Measurements from ENCODE around the gene UGT2A2. TPM values are rescaled to one million over a fixed set of nuclear protein-coding genes. Genes with fewer than 3 reads are reported as not detected.

The UGT2A2 gene
- total RNA-seq, 1 experiment from 2014 or later: not detected

GRCh38 chr4:69601065-69601464, 38.4 kb downstream of the UGT2A2 start:
- H3K27me3 ChIP-seq: no peaks in the 10 kb centered on the region
- H3K4me3 ChIP-seq: no peak overlapping the region
- no peaks in the 10 kb centered on the region for H3K9me3 ChIP-seq (replicated peaks)
- no peaks in the 10 kb centered on the region for H3K36me3 ChIP-seq
- DNase-seq: peak in 1 of 2 experiments; percentile 10
- no peak overlapping the region for H3K27ac ChIP-seq
- no peaks in the 10 kb centered on the region for H3K4me1 ChIP-seq

GRCh38 chr4:69600013-69600412, 39.4 kb downstream of the UGT2A2 start:
- no peak overlapping the region for H3K4me3 ChIP-seq
- no peaks in the 10 kb centered on the region for H3K27me3 ChIP-seq
- H3K9me3 ChIP-seq (replicated peaks): no peaks in the 10 kb centered on the region
- no peaks in the 10 kb centered on the region for H3K36me3 ChIP-seq
- no peak overlapping the region for H3K27ac ChIP-seq
- no peak for DNase-seq
- peaks cover 3% of the 10 kb centered on the region for H3K4me1 ChIP-seq

- Histone ChIP-seq H3K9me3 (replicated peaks) (no peaks in the 10 kb centered on the region), H3K36me3 (no peaks in the 10 kb centered on the region), H3K27ac (peak overlapping the region; percentile 84), H3K4me3 (peak overlapping the region; percentile 23), H3K27me3 (no peaks in the 10 kb centered on the region), H3K4me1 (peaks cover 17% of the 10 kb centered on the region)
- DNase-seq: peak; percentile 85 to 94
Observed at GRCh38 chr4:69594382-69594781, 45.1 kb downstream of the UGT2A2 start.

DNA sequence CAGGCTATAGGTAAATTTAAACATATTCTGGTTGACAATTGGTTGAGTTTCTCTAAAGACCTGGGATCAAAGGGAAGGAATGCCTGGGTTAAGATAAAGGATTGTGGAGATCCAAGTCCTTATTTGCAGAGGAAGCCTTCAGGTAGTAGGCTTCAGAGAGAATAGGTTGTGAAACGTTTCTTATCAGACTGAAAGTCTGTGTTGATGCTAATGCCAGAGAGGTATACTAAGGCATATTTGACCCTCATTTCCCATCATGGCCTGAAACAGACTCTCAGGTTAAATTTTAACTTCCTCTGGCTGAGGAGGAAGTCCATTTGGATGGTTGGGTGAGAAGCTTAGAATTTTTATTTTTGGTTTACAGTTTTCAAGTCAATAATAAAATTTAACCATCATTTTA, 48.1 kb downstream of the UGT2A2 start:
- no peaks in the 10 kb centered on the region for H3K36me3 ChIP-seq
- H3K4me3 ChIP-seq: no peak overlapping the region
- no peak overlapping the region for H3K27ac ChIP-seq
- no peaks in the 10 kb centered on the region for H3K9me3 ChIP-seq (replicated peaks)
- H3K4me1 ChIP-seq: peaks cover 17% of the 10 kb centered on the region
- H3K27me3 ChIP-seq: no peaks in the 10 kb centered on the region
- DNase-seq: no peak

DNA sequence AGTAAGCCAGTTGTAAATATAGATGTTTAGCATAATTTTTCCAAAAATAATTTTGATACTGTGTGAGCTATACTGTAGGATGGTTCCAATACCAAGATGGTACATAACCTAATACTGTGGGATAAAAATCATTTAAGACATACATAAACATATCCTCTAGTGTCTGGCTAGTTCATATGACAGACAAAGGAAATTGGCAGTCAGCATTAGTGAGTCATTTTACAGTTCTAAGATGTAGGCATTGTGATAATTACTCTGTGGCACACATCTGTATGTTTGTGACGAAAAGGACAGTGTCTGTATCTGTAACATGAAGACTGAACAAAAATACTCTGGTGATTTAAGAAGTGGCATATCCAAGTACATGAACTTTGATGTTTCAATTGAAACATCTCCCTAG, 49.6 kb downstream of the UGT2A2 start:
- Histone ChIP-seq H3K36me3 (no peaks in the 10 kb centered on the region), H3K27ac (no peak overlapping the region), H3K9me3 (replicated peaks) (no peaks in the 10 kb centered on the region), H3K4me3 (no peak overlapping the region), H3K4me1 (peaks cover 14% of the 10 kb centered on the region), H3K27me3 (no peaks in the 10 kb centered on the region)
- DNase-seq: no peak

DNA sequence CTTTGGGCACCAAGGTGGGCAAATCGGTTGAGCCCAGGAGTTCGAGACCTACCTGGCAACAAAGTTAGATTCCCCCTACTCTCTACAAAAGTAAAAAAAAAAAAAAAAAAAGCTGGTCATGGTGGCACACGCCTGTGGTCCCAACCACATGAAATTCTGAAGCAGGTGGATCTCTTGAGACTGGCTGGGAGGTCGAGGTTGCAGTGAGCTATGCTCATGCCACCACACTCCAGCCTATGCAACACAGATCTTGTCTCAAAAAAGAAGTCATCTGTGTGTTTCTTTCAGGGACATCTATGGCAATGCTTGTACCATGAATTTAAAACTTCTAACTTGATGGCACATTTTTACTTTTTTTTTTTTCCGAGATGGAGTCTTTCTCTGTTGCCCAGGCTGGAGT, 55.3 kb downstream of the UGT2A2 start:
- Histone ChIP-seq H3K4me3 (no peak overlapping the region), H3K4me1 (0 out of 2 replicates have a peak, but pooled peaks cover 4% of the 10 kb centered on the region), H3K27me3 (no peaks in the 10 kb centered on the region), H3K36me3 (no peaks in the 10 kb centered on the region), H3K9me3 (replicated peaks) (no peaks in the 10 kb centered on the region), H3K27ac (no peak overlapping the region)
- DNase-seq: peak in 1 of 2 experiments; percentile 16

DNA sequence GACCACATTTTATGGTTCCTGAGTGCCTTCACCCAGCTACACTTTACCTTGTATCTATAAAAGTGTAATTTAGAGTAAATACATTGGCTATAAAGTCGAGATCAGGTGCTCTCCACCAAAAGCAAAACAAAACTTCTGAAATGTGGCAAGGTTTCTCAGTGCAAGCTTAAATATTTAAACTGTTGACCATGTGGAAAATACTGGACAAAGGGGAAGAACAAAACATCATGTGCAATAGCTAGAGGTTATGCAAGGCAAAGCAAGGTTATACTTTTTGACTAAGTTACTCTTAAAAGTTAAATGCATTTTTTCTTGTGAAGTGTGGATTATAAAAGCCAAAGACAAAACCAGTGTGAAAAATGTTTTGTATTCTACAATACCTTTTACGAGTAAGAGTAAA, 55.9 kb downstream of the UGT2A2 start:
- no peak for DNase-seq
- Histone ChIP-seq H3K4me1 (0 out of 2 replicates have a peak, but pooled peaks cover 4% of the 10 kb centered on the region), H3K4me3 (no peak overlapping the region), H3K27ac (no peak overlapping the region), H3K9me3 (replicated peaks) (no peaks in the 10 kb centered on the region), H3K36me3 (no peaks in the 10 kb centered on the region), H3K27me3 (no peaks in the 10 kb centered on the region)

DNA sequence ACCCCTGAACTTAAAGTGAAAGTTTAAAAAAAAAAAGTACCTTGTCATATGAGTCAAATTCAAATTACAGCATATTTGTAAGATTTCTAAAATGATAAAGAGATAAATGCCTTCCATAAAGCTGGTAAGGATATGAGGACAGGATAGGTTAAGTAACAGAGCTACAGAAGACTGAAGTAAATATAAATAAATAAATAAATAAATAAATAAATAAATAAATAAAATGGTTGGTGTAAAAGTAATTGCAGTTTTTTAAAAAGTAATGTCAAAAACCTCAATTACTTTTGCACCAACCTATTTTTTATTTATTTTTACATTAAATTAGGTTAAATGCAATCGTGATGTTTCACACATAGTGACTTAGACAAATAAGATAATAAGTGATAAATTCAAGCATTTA, 62.2 kb downstream of the UGT2A2 start:
- Histone ChIP-seq H3K9me3 (replicated peaks) (no peaks in the 10 kb centered on the region), H3K27ac (no peak overlapping the region), H3K4me1 (no peaks in the 10 kb centered on the region), H3K36me3 (no peaks in the 10 kb centered on the region), H3K4me3 (no peak overlapping the region), H3K27me3 (peaks cover 2% of the 10 kb centered on the region; the same call in 1 of the 2 replicates)
- DNase-seq: no peak

- Histone ChIP-seq H3K36me3 (no peaks in the 10 kb centered on the region), H3K27ac (no peak overlapping the region), H3K4me1 (no peaks in the 10 kb centered on the region), H3K4me3 (no peak overlapping the region), H3K27me3 (peaks cover 4% of the 10 kb centered on the region; the same call in 1 of the 2 replicates), H3K9me3 (replicated peaks) (no peaks in the 10 kb centered on the region)
- DNase-seq: no peak
Observed at GRCh38 chr4:69576251-69576877, 63.1 kb downstream of the UGT2A2 start.

DNA sequence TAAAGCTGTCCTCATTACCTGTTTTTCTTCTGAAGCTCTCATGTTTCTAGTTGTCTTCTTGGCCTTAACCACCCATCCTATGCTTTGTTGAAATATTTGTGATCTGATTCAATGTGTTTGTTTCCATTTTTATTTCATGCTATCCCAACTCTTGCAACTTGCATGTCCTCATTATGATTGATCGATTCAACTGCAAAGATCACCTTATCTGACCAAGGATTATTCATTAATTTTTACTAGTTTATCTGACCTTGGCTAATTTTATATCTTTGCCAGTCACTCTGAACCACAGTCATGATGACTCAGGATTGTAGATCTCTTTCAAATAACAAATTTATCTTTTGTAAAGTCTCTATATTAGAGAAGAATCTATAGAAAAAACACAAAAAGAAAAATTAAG, 70.7 kb downstream of the UGT2A2 start:
- H3K9me3 ChIP-seq (replicated peaks): no peaks in the 10 kb centered on the region
- H3K27ac ChIP-seq: no peak overlapping the region
- no peaks in the 10 kb centered on the region for H3K36me3 ChIP-seq
- no peaks in the 10 kb centered on the region for H3K4me1 ChIP-seq
- peaks cover 4% of the 10 kb centered on the region; the same call in 1 of the 2 replicates for H3K27me3 ChIP-seq
- no peak for DNase-seq
- H3K4me3 ChIP-seq: no peak overlapping the region

DNA sequence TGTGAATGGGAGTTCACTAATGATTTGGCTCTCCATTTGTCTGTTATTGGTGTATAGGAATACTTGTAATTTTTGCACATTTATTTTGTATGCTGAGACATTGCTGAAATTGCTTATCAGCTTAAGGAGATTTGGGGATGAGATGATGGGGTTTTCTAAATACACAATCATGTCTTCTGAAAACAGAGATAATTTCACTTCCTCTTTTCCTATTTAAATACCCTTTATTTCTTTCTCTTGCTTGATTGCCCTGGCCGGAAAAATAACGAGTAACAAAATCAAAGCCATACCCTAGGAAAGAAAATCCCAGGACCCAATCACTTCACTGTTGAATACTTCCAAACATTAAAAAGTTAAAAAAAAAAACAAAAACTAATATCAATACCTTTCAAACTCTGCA, 76.0 kb downstream of the UGT2A2 start:
- DNase-seq: no peak
- Histone ChIP-seq H3K9me3 (replicated peaks) (no peaks in the 10 kb centered on the region), H3K4me1 (no peaks in the 10 kb centered on the region), H3K36me3 (no peaks in the 10 kb centered on the region), H3K27me3 (no peaks in the 10 kb centered on the region), H3K27ac (no peak overlapping the region), H3K4me3 (no peak overlapping the region)

DNA sequence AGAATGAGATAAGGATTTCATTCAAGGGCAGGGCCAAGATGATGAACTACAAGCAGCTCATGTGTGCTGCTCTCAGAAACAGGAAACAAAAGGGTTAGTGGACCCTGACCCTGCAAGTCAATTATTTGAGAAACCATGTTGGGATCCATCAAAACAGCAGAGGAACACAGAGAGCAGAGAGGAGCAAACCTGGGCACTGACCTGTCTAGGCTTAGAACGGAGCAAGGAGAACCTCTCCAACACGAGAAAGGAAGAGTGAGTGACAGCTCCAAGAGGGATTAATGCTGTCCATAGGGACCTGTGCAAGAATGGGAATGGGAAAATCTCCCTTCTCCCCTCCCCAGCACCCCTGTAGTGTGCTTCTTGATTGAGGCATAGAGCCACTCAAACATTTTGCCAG, 89.8 kb downstream of the UGT2A2 start:
- H3K4me1 ChIP-seq: peaks cover 15% of the 10 kb centered on the region
- H3K4me3 ChIP-seq: no peak overlapping the region
- H3K27me3 ChIP-seq: no peaks in the 10 kb centered on the region
- DNase-seq: no peak
- no peak overlapping the region for H3K27ac ChIP-seq
- H3K36me3 ChIP-seq: no peaks in the 10 kb centered on the region; the same call in 1 of the 2 replicates
- H3K9me3 ChIP-seq (replicated peaks): no peaks in the 10 kb centered on the region

DNA sequence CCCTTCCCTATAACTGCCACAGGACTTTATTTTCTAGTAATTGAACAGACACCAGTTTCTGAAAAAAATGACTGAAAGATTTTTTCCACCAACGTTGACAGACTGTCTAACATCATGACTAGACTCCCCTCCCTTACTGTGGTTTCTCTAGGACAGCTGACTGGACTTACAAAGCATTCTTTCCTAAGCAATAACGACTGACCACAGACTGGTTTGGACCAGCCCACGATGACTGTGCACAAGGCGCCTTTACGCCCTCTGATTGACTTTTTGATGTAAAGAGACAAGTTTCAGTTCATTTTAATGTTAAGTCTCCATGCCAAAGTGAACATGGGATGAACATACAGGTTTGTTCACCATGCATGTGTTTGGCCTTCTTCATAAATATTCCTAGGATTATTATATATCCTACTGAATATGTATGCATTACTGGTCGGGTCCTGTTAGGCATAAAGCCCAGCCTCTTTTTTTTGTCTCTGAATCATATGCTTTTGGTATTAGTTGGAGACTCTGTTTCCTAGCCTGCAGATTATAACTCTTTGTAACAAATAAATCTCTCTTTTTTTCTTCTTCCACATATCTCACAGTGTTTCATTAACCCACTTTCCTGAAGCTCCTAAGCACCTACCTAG, 93.2 kb downstream of the UGT2A2 start:
- Histone ChIP-seq H3K27ac (peak overlapping the region; percentile 84), H3K9me3 (replicated peaks) (no peaks in the 10 kb centered on the region), H3K4me3 (peak overlapping the region; percentile 25), H3K36me3 (no peaks in the 10 kb centered on the region), H3K4me1 (peaks cover 18% of the 10 kb centered on the region), H3K27me3 (no peaks in the 10 kb centered on the region)
- DNase-seq: peak; percentile 60 to 71
